PFSK-1 (cell line): Measurements from ENCODE around the gene AUTS2.

Source experiments
- POLR2AphosphoS5 ChIP-seq: IDR thresholded peaks from 2 replicates; pipeline ENCODE4 v1.6.1; 2012; ENCODE audit warnings: low read depth, mild to moderate bottlenecking, control low read depth, low read length, moderate library complexity
- SIN3A ChIP-seq: IDR thresholded peaks from 2 replicates; pipeline ENCODE4 v1.6.1; 2012; ENCODE audit warnings: mild to moderate bottlenecking, low read length, moderate library complexity, borderline replicate concordance; ENCODE audit not compliant: insufficient read depth
- TAF1 ChIP-seq: IDR thresholded peaks from 2 replicates; pipeline ENCODE4 v1.6.1; 2012; ENCODE audit warnings: low read length, control low read depth, borderline replicate concordance; ENCODE audit not compliant: insufficient read depth
- TF ChIP-seq, protein P1 (sequence below), 2 experiments: IDR thresholded peaks; 2 replicates each; pipeline versions ENCODE4 v1.6.1 to v1.8.0; 2011 to 2012; ENCODE audit warnings: low read depth in 2 of 2, low read length in 2 of 2, control low read depth in 1 of 2, inconsistent platforms in 1 of 2, mild to moderate bottlenecking in 1 of 2, moderate library complexity in 1 of 2; ENCODE audit not compliant: insufficient read depth in 1 of 2

DNA sequence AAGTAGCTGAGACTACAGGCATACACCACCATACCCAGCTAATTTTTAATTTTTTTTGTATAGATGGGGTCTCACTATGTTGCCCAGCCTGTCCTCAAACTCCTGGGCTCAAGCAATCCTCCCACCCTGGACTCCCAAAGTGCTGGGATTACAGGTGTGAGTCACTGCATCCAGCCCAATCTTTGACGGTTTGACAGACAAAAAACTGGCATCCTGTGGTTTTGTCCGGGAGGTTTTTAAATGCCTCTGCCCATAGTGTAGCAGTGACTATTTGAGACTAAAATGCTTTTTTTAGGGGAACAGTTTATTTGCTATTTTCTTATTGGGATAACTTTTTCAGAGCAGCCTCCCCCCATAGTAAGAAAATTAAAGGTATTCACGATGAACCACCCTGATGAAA, 1010.0 kb downstream of the AUTS2 start:
- TF ChIP-seq, protein P1, sequence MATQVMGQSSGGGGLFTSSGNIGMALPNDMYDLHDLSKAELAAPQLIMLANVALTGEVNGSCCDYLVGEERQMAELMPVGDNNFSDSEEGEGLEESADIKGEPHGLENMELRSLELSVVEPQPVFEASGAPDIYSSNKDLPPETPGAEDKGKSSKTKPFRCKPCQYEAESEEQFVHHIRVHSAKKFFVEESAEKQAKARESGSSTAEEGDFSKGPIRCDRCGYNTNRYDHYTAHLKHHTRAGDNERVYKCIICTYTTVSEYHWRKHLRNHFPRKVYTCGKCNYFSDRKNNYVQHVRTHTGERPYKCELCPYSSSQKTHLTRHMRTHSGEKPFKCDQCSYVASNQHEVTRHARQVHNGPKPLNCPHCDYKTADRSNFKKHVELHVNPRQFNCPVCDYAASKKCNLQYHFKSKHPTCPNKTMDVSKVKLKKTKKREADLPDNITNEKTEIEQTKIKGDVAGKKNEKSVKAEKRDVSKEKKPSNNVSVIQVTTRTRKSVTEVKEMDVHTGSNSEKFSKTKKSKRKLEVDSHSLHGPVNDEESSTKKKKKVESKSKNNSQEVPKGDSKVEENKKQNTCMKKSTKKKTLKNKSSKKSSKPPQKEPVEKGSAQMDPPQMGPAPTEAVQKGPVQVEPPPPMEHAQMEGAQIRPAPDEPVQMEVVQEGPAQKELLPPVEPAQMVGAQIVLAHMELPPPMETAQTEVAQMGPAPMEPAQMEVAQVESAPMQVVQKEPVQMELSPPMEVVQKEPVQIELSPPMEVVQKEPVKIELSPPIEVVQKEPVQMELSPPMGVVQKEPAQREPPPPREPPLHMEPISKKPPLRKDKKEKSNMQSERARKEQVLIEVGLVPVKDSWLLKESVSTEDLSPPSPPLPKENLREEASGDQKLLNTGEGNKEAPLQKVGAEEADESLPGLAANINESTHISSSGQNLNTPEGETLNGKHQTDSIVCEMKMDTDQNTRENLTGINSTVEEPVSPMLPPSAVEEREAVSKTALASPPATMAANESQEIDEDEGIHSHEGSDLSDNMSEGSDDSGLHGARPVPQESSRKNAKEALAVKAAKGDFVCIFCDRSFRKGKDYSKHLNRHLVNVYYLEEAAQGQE (IDR thresholded peaks at IDR 0.05; ENCODE audit: insufficient read depth in 1 of 2, low read depth in 2 of 2, low read length in 2 of 2) = no peak
- TF ChIP-seq TAF1 (no peak), POLR2AphosphoS5 (no peak), SIN3A (no peak)
